Inflammatory macrophage treated with lipopolysaccharide for 1 hour (primary cell): ENCODE results near the gene REG4.

Source experiments
- DNase-seq, 2 donors: peaks; one replicate each; pipeline ENCODE4 v3.0.0-alpha.2; 2020 to 2022

REG4 gene

DNA sequence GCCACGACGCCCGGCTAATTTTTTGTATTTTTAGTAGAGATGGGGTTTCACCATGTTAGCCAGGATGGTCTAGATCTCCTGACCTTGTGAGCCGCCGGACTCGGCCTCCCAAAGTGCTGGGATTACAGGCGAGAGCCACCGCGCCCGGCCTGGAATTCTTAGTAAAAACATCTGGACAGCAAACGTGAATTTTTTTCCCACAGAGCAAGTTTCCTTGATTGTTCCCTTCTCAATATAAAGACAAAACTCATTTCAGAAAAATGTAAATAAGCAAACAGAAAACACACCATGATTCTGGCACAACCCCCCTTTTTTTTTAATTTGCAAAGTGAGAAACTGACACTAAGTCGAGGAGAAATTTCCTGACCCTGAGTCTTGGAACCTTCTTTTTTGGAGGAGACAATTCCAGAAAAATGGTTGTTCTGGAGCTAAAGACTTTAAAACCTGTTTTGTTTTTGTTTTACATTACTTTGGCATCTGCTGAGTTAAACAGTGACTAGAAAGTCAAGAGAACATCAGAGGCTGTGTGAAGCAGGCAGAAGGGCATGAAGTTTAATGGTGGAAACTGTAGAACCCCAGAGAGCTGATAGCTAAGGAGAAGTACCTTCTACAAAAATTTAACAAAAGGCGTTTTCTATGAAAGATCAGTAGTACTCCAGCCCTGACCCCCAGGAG lies 32.2 kb downstream of the REG4 start:
- DNase-seq, result no peak

GRCh38 chr1:119778359-119778758 lies 32.9 kb downstream of the REG4 start:
- no peak for DNase-seq

- no peak for DNase-seq
These were observed 36.3 kb downstream of the REG4 start for GRCh38 chr1:119774746-119775490.

GRCh38 chr1:119773711-119774241 lies 37.5 kb downstream of the REG4 start:
- DNase-seq, result no peak

- DNase-seq, result no peak
These were observed 39.0 kb downstream of the REG4 start for GRCh38 chr1:119772298-119772697.

DNA sequence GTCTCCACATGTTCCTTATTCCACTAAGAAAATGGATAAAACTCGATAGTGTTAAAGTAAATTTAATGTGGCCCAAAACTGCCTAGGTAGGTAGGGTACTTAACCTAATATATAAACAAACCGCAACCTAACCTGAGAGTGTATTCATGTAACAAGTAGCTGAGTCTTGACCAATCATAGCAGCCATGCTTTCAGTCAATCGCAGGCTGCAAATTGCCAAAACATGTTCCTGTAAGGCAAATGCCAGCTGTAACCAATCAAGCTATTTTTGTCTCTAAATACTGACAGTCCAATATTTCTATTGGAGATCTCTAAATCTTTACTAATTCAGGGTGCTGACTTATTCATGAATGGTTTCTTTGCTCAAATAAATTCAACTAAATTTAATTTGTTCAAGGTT lies 39.5 kb downstream of the REG4 start:
- DNase-seq, result no peak

- no peak for DNase-seq
These were observed 40.2 kb downstream of the REG4 start for GRCh38 chr1:119771016-119771415.

- no peak for DNase-seq
These were observed 42.5 kb downstream of the REG4 start, which contains the start of gene HMGCS2 for GRCh38 chr1:119768778-119769177. Gene HMGCS2, minus strand, starts transcription at chr1:119768905. Its CDS starts 61 bp downstream, at chr1:119768844.

- no peak for DNase-seq
These were observed 43.8 kb downstream of the REG4 start for GRCh38 chr1:119767486-119767885.

- no peak for DNase-seq
These were observed 44.9 kb downstream of the REG4 start for GRCh38 chr1:119766374-119766794.

- DNase-seq, result no peak
These were observed 47.0 kb downstream of the REG4 start for GRCh38 chr1:119764220-119764619.

DNA sequence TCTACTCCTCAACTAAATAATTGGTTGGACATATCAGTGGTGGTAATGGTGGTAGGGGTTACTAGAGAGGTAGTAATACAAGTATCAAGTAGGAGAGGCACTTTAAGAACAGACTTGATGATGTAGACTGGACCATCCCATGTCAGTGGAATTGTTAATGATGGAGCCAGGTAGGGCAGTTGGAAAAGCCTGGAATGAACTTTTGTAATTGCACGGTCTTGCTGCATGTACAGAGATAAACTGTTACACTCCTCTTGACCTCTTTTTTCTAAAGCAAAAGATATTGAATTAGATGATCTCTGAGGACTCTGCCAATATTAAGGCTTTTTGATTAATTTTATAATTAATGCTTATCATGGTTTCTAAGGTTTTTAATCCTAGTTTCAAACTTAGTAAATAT lies 48.3 kb downstream of the REG4 start:
- DNase-seq, result no peak

GRCh38 chr1:119762409-119762808 lies 48.9 kb downstream of the REG4 start:
- DNase-seq, result no peak

DNA sequence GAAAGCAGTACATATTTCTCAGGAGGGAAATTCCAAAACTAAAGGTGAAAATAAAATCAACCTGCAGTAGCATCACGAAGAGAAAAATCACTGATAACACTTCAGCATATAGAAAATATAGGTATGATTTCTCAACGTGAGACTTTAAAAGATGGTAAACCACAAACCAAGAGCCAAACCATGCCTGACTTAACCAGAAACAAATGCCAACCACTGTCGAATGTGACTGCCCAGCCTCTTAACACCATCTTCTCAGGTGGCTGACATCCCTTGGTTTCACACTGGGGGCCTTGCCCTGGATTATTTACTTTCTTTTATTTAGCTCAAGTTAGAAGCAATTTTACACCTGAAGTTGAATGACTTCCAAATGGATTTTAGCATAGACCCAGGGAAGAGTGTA lies 52.7 kb downstream of the REG4 start:
- no peak for DNase-seq

DNA sequence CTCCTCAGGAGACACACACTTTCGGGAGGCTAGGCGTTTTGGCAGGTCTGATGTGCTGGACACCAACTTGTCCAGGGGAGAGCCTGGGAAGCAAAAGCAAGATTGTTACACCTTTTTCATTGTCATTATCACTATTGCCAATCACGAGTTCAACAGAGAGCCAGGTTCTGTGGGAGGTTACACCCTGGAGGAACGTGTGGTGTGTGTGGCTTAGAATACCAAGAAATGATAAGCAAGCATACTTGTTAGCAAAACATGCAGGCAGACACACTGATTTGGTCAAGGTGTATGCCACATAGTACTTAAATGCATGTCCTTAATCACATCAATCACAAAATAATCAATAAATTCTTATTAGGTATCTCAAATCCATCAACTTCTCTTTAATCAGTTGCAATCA lies 58.7 kb downstream of the REG4 start:
- no peak for DNase-seq

DNA sequence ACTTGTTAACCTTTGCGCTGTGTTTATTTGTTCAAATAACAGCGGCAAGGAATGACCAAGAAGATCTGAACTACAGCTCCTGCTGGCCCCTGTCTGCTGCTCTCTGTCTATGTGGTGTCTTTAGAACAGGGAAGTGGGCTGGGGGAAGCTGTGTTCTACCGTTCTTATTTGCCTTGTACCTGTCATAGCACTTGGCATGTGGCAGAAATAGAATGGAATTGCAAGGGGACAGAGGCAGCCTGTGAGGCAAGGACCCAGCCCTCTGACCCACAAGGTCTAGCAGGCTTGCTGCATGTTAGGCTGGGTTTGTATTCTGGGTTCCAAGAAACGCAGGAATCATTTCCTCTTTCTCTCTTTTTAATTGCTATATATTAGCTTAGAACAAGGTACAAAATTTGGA lies 63.2 kb downstream of the REG4 start:
- DNase-seq, result no peak

GRCh38 chr1:119747451-119747850 lies 63.8 kb downstream of the REG4 start:
- peak in 1 of 2 donors; percentile 39 for DNase-seq

DNA sequence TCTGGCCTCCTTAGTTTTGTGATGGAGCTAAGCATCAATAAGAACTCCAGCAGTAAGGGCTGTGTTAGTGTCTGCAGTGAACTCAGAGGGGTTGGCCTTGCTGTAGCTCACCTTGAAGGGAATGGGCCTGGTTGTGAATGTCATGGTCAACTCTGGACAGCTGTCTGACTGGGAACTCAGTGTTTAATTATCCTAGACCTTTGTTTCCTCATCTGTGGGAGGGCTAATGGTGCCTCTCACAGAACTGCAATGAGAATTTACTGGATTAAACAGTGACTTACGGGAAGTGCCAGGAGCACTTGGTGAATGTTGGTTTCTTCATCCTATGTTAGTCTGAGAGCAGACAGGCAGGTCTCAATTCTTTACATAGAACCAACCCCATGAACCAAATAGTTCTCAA lies 66.2 kb downstream of the REG4 start:
- DNase-seq, result no peak

GRCh38 chr1:119744598-119744942 lies 66.7 kb downstream of the REG4 start:
- DNase-seq, result no peak
